Dermis microvascular lymphatic vessel endothelial cell (primary cell): ENCODE measurements around the gene ABCB9. TPM values are rescaled to one million over a fixed set of nuclear protein-coding genes. Genes with fewer than 3 reads are reported as not detected.

Experiments
- DNase-seq, 2 donors: peaks; one replicate each; pipeline versions ENCODE4 v3.0.0 to v3.0.0-alpha.2; 2010; ENCODE audit warnings: low read depth in 2 of 2
- total RNA-seq: library from RNA; depleted of rRNA; stranded (reverse); fragments of >200 nt; gene quantifications from 2 replicates; pipeline ENCODE4 v1.2.1, GENCODE V29; 2014

The ABCB9 gene
- total RNA-seq, 1 donor from 2014 or later: 4.5 TPM

DNA sequence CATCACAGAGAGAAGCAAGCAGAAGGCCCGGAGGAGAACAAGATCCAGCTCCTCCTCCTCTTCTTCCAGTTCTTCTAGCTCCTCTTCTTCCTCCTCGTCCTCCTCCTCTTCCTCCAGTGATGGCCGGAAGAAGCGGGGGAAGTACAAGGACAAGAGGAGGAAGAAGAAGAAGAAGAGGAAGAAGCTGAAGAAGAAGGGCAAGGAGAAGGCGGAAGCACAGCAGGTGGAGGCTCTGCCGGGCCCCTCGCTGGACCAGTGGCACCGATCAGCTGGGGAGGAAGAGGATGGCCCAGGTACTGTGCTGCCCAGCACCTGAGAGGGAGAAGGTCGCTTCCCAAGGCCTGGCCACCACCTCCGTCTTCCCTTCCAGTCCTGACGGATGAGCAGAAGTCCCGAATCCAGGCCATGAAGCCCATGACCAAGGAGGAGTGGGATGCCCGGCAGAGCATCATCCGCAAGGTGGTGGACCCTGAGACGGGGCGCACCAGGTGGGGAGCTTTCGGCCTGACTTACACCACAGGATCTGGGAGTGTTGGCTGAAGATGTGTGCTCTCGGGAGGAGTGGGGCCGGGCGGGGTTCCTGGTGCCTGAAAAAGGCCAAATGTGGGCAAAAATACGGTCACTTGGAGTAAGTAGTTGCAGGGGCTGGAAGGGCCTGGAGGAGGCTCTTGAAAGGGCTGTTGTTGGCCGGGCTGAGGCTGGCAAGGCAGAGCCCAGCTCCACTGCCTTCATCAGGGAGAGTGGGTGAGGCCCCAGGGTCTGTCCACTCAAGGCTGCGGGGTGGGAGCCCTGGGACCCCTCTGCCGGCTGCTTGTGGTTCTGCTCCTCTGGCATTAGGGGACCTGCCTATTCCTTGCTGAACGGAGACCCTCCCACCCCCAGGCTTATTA lies 15.6 kb upstream of the ABCB9 start:
- DNase-seq: no peak

DNA sequence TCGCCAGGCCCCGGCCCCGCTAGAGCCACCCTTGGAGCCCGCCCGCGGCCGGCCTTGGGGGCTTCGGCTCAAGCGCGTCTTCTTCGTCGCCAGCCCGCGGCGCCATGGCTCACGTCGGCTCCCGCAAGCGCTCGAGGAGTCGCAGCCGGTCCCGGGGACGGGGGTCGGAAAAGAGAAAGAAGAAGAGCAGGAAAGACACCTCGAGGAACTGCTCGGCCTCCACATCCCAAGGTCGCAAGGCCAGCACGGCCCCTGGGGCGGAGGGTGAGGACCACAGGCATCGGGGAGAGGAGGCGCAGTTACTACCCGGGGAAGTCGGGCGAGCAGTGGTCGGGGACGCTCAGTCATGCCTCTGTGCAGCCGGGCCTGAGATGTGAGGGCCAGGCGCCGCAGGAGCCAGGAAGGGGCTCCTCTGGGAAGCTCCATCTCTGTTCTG lies 14.8 kb upstream of the ABCB9 start:
- peak in 1 of 2 donors; percentile 38 for DNase-seq

DNA sequence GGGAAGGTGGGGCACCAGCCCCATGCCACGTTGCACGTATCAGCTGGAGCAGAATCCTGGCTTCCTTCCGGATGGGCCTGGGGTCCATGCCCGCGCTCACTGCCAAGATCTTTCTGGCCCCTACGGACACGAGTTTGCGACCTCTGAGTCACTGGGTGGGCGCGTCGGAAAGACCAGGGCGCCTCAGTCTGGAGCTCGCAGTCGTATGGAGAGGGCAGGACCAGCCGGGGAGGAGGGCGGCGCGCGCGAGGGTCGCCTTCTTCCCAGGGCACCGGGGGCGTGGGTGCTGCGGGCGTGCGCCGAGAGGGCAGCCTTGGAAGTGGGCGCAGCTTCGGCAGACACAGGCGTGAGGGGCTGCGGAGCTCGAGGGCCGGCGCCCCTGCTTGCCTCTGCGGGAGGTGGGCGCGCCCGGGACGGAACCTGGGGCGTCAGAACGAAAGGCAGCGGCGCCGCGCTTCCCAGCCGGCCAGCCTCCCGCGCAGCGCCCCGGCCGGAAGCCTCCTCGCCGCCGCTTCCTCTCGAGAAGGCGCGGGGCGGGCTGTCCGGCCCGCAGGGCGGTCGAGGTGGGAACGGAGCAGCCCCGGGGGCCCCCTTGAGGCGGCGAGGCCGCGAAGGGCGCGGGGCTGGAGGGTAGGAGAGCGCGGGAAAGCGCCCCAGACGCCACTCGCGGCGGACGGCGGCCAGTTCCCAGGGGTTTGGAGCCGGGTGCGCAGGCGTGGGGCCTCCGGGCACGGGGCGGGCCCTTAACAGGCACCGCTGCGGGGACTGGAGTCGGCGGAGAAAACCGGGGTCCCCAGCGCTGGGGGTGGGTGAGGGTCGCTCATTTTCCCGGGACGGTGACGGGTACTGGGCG lies 14.1 kb upstream of the ABCB9 start, which contains the start of gene ARL6IP4:
TSS of gene ARL6IP4 (plus strand) at position 499 of the 853 bp plus-strand sequence. CDS start 459 bp downstream, outside the sequence.
- DNase-seq: peak in 1 of 2 donors; percentile 78

DNA sequence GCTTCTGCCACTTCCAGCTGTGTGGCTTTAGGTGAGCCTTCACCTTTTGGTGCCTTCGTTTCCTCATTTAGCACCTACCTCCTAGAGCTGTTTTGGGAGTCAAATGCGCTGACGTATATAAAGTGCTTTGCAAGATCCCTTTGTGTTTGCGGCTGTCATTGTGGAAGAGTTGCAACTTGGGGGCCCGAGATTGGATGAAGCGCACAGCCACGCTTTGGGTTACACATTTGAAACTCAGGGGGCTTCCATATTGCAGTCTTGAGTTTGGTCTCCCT lies 13.6 kb upstream of the ABCB9 start:
- DNase-seq: no peak

DNA sequence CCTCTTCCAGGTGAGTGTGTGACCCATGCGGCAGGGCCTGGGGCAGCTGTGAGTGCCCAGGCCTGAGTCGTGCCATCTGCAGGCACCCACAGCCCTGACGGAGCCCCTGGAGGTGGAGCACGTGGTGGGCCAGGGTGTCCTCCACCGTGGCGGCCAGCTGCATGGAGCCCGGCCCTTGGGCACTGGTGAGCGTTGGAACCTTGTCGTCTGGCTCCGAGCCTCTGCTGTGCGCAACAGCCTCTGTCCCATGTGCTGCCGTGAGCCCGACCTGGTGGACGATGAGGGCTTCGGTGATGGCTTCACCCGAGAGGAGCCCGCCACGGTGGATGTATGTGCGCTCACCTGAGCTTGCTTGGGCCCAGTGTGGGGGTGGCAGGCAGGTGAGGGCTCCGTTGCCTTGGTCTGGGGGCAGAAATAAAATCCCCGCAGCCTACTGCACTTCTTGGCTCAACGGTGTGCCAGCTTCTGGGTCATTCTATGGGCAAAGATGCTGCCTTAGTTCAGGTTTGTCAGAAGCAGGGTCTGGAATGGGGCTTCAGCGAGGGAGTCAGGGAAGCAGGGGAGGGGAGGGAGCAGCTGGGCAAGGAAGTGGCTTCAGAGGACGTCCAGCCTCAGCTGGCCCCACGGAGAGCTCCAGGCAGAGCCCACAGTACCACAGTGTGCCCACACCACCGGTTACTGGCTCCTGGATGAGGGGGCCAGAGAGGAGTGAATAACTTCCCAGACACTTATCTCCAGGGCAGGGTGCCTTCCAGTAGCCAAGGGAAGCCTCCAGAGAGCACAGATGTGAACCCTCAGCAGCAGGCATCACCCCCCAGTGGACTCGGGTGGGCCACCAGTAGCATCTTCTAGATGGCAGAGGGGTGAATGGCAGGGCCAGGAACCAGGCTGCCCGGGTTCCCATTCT lies 13.0 kb upstream of the ABCB9 start:
- DNase-seq: no peak

DNA sequence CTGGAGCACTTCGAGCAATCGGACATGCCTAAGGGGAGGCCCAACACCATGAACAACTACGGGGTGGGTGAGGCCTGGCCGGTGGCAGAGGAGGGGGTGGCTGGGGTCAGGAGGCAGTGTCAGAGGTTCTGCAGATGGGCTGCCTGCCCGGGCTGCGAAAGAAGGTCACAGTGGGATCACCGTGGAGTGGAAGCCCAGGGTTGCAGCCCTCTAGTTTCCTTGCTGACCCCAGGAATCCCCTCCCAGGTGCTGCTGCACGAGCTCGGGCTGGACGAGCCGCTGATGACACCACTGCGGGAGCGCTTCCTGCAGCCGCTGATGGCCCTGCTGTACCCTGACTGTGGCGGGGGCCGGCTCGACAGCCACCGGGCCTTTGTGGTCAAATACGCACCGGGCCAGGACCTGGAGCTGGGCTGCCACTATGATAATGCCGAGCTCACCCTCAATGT lies 12.3 kb upstream of the ABCB9 start:
- DNase-seq: no peak

DNA sequence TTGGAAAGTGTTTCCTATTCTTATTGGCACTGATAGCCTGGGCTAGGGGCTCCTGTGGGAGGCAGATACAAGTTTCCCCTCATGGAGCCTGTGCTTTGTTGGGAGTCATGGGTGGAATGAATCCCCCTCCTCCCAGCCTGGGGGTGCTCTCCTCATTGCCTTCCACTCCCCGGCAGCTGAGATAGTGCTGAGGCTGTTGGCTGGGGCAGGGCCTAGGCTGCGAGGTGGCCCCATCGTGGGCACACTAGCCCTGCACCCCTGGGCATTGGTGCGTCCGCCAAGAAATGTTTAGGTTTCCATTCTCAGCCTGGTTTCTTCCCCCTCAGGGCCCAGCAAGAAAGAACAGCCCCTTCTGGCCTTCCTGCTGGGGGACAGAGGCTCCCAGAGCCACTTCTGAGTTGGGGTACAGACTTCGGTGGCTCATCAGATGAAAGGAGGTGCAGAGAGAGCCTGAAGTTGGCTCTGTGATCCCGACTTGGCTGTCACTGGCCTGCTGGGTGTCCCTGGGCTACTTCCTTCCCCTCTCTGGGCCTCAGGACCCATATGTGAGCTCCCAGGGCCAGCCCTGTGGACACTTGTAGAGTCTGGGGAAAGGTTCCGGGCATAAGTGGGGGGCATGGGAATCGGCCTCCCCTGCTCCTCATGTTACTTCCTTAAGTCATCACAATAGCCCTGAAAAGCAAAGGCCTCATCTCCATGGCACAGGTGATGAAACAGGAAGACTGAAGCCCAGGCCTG lies 11.6 kb upstream of the ABCB9 start:
- no peak for DNase-seq

DNA sequence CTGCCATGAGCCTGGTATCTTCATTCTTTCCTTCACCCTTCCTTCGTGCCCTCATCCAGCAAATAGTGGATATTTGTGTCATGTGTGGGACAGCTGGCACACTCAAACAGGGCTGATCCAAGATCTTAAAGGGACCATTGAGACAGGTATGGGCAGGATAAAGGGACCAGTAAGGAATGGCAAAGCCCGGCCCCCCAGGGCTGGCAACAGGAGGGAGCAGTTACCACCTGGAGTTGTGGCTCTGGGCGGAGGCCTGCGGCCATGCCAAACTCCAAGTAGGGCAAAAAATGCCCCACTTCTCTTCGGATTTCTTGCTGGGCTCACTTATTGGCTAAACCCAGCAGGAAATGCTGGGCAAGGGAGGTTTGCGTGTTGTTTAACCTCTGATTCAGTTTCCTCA lies 10.9 kb upstream of the ABCB9 start:
- DNase-seq: no peak

DNA sequence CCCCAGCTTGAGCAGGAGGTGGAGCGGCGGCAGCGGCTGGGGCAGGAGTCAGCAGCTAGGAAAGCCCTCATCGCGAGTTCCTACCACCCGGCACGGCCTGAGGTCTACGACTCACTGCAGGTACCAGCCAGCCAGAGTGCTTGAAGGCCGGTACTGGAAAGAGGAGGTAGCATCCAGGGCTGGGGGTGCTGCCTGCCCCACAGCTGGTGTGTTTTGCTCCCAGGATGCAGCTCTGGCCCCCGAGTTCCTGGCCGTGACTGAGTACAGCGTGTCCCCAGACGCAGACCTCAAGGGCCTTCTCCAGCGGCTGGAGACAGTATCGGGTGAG lies 10.3 kb upstream of the ABCB9 start:
- DNase-seq: no peak

DNA sequence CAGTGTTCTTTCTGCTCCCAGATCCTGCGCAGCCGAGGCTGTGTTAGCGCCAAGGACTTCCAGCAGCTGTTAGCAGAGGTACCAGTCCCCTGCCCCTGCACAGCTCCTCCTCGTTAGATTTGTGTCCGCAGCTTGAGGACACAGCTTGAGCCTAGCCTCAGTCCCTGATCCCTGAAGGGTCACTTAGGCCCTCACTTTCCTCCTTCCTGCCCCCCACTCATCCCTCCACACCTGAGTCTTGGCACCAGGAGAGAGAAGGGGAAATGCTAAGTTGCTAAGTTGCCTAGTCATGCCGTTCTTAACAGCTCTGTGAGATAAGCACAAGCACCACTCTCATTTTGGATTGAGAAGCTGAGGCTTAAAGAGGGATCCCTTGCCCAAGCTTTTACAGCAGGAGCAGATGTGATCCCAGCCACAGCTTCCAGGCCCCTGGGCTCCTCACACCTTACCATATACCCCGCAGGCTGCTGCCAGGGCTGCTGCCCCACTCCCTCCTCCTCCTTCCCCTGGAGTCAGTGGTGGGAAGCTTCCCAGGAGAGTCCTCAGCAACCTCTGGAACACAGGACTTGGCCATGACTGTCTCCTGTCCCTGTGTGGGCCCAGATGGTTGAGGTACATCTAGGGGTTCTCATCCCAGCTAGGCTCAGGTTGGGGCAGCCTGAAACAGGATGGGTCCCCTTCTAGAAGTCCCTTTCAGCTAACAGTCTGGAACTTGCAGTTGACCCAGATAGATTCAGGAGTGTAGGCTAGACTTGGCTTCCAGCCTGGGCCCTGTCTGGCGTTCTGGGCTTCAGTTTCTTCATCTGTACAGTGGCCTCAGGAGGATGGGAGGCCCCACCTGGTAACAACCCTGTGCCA lies 9.8 kb upstream of the ABCB9 start:
- no peak for DNase-seq

DNA sequence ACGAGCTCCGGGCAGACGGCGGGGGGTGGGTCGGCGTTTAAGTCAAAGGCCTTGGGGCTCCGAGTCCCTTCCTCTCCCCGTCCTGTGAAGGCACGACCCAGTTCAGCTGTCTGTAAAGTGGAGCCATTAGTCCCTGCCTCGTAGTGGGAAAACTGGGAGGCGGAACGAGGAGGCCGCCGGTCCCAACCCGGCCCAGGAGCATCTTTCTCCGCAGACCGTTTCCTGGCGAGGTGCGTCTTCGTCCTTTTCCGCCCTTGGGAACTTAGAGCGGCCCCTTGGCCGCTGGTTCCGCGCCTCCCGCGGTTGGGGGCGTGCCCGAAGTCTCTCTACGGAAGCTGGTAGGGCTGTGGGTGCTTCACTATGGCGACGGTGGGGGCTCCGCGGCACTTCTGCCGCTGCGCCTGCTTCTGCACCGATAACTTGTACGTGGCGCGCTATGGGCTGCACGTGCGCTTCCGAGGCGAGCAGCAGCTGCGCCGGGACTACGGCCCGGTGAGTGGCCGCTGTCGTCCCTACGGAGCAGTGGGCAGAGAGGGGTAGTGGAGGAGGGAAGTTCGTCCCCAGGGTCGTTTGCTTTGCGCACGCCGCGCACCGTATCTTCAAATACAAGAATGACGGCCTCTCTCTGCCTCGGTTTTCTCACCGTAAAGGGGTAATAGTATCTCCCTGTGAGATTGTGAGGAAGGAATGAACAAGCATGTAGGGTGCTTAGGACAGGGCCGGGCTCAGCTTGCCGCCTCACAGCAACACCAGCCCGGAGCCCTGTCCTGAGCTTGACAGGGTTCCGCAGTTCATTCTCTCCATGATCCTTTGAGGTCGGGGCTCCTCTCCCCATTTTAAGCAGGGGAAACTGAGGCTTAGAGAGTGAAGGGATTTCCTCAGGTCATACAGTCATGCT lies 8.9 kb upstream of the ABCB9 start, which contains the start of gene OGFOD2:
TSS of gene OGFOD2 (plus strand) at position 353 of the 898 bp plus-strand sequence. CDS start at position 361, 8 bp downstream.
- DNase-seq: peak; percentile 69 to 92

DNA sequence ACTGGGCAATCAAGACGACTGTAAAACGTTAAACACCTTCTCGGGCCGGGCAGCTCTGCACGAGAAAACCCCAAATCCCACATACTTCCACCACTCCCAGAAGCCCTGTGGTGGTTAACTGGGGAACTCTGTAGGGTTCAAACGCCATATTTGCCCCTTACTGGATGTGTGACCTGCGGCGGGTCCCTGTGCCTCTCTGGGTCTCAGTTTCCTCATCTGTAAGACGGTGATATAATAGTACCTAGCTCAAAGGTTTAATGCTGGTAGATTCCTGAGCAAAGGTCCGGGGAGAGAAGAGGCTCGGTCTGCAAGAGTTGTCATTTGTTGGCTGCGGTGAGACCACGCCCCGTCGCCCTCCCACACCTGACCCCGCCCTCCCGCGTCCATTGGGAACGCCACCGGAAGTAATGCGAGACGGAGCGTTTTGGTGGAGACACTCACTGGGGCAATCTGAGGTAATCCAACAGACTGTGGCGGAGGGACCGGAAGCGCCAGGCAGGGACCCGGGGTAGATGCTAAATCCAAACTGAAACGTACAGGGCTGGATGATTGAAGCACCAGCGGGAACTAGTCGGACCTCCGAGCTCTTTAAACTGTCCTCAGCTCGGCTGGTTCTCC lies 8.1 kb upstream of the ABCB9 start:
- peak; percentile 98 for DNase-seq

DNA sequence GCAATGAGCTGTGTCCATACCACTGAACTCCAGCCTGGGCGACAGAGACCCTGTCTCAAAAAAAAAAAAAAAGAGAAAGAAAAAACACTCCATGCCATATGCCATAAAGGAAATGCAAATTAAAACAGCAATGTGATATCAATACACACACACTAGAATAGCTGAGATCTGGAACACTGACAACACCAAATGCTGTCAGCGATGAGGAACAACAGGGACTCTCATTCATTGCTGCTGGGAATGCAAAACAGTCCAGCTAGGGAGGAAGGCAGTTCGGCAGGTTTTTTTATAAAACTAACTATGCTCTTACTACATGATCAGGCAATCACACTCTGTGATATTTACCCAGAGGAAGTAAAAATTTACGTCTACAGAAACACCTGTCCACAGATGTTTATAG lies 3.4 kb upstream of the ABCB9 start:
- no peak for DNase-seq

DNA sequence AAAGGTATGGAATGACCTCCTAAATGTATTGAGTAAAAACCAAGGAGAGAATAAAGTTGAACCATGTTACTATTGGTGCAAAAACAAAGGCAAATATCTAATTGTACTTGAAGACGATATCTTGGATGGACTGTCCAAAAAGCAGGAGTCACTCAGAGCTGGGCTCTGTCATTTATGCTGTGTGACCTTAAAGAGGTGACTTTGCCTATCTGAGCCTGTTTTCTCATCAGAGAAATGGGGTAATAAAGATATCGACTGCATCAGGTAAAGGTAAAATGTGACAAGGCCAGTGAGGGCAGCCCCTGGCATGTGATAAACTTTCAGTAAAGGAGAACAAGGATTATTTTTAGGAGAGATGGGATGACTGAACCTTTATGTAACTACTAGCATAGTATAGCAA lies 1.8 kb upstream of the ABCB9 start:
- no peak for DNase-seq

DNA sequence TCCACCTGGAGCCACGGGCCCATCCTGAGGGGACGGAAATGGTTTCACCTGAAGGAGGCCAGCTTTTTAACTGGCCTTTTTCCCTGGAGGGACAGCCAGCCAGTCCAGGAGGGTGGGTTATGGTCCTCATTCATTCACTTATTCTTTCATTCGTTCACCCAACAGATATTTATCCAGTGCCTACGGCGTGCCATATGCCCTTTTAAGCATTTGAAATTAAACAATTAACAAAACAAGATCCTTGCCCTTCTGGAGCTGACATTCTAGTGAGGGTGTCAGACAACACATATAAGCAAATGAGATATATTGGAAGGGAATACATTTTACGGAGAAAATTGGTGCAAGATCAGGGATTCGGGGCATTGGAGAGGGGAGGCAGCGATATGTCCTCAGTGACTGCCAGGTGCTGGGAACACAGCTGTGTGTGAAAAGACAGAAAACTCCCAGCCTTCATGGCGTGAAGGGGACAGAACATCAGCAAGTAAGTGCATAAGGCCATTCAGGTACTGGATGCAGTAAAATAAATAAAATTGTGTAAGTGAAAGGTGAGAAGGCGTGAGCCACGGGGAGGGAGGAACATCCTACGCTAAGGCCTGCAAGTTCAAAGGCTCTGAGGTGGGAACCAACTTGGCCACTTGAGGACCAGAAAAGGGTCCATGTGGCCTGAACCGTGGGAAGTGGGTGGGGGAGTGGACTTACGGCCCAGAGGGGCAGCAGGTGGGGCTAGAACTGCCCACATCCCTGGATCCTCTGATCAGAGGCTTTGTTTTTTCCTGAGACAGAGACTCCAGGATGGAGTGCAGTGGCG lies 684 bp upstream of the ABCB9 start:
- no peak for DNase-seq

DNA sequence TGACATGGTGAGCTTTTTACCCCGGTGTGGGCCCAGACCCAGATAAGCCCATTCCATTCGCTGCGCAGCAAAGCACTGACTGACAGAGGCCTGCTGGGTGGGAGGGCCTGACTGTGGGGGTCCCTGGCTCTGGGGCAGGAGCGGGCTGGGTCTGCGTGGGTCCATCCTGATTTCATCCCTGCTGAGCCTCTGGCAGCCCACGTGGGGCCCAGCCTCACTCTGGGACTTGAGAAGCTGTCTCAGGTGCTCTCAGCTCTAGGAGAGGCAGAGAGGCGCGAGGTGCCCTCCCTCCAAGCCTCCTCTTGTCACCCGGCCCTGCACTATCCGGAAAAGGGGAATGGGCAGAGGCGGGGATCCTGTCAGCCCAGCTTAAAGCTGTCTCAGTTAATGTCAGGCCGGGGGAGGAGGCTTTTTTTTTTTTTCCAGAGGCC lies 927 bp downstream of the ABCB9 start:
- no peak for DNase-seq
